ENCODE measurements around the gene GORASP2. TPM values are rescaled to one million over a fixed set of nuclear protein-coding genes. Genes with fewer than 3 reads are reported as not detected.

GORASP2 gene
- total and polyA plus RNA-seq, 2 experiments from 2014 or later, result 44.5 to 45.2 TPM

DNA sequence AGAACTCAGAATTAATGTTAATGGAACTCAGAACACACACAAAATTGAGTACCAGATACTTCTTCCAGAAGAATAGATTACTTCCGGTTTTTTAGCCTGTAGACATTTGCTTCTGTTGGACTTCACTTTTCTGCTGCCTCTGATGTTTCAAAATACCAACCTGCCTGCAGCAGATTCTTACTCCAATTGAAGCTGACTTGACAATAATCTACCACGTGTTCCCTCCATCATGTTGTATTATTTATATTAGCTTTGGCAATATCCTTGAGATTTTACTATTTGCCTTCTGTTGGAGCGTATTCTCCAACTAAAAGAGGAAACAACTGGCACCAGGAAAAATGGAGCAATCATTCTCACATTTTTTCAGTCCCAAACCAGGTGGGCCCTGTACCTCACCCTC, 3.1 kb upstream of the GORASP2 start:
- Mint-ChIP-seq H3K9me3 (peaks cover 60% of the 10 kb centered on the region), H3K27me3 (ENCODE audit: insufficient read depth, low read depth, poor library complexity) (peaks cover 20% of the 10 kb centered on the region), H3K27ac (no peak overlapping the region), H3K36me3 (ENCODE audit: low read depth) (peaks cover 58% of the 10 kb centered on the region), H3K4me1 (peaks cover 13% of the 10 kb centered on the region), H3K4me3 (no peak overlapping the region)
- DNase-seq (ENCODE audit: low spot score) (no peak), ATAC-seq (no peak)
- no peaks in the 10 kb centered on the region for H3K27me3 ChIP-seq (ENCODE audit: insufficient read depth)
- peaks cover 12% of the 10 kb centered on the region; the same call in 1 of the 2 replicates for H3K9me2 ChIP-seq (ENCODE audit: insufficient read depth)
- H3K4me3 ChIP-seq, result no peak overlapping the region
- peaks cover 3% of the 10 kb centered on the region for H4K20me1 ChIP-seq (replicated peaks; ENCODE audit: insufficient read depth)
- H3K79me2 ChIP-seq (replicated peaks; ENCODE audit: insufficient read depth), result peaks cover 15% of the 10 kb centered on the region
- H3K36me3 ChIP-seq (ENCODE audit: insufficient read depth), result no peaks in the 10 kb centered on the region
- TF ChIP-seq EZH2 (IDR thresholded peaks at IDR 0.05; ENCODE audit: low read depth, unreplicated experiment), result no peak
- TF ChIP-seq POLR2AphosphoS5 (IDR thresholded peaks at IDR 0.05; ENCODE audit: low read depth), result no peak
- no peak for TF ChIP-seq ZNF331 (CRISPR knock-in tag; IDR thresholded peaks at IDR 0.05; ENCODE audit: low read depth)
- TF ChIP-seq, protein P1, sequence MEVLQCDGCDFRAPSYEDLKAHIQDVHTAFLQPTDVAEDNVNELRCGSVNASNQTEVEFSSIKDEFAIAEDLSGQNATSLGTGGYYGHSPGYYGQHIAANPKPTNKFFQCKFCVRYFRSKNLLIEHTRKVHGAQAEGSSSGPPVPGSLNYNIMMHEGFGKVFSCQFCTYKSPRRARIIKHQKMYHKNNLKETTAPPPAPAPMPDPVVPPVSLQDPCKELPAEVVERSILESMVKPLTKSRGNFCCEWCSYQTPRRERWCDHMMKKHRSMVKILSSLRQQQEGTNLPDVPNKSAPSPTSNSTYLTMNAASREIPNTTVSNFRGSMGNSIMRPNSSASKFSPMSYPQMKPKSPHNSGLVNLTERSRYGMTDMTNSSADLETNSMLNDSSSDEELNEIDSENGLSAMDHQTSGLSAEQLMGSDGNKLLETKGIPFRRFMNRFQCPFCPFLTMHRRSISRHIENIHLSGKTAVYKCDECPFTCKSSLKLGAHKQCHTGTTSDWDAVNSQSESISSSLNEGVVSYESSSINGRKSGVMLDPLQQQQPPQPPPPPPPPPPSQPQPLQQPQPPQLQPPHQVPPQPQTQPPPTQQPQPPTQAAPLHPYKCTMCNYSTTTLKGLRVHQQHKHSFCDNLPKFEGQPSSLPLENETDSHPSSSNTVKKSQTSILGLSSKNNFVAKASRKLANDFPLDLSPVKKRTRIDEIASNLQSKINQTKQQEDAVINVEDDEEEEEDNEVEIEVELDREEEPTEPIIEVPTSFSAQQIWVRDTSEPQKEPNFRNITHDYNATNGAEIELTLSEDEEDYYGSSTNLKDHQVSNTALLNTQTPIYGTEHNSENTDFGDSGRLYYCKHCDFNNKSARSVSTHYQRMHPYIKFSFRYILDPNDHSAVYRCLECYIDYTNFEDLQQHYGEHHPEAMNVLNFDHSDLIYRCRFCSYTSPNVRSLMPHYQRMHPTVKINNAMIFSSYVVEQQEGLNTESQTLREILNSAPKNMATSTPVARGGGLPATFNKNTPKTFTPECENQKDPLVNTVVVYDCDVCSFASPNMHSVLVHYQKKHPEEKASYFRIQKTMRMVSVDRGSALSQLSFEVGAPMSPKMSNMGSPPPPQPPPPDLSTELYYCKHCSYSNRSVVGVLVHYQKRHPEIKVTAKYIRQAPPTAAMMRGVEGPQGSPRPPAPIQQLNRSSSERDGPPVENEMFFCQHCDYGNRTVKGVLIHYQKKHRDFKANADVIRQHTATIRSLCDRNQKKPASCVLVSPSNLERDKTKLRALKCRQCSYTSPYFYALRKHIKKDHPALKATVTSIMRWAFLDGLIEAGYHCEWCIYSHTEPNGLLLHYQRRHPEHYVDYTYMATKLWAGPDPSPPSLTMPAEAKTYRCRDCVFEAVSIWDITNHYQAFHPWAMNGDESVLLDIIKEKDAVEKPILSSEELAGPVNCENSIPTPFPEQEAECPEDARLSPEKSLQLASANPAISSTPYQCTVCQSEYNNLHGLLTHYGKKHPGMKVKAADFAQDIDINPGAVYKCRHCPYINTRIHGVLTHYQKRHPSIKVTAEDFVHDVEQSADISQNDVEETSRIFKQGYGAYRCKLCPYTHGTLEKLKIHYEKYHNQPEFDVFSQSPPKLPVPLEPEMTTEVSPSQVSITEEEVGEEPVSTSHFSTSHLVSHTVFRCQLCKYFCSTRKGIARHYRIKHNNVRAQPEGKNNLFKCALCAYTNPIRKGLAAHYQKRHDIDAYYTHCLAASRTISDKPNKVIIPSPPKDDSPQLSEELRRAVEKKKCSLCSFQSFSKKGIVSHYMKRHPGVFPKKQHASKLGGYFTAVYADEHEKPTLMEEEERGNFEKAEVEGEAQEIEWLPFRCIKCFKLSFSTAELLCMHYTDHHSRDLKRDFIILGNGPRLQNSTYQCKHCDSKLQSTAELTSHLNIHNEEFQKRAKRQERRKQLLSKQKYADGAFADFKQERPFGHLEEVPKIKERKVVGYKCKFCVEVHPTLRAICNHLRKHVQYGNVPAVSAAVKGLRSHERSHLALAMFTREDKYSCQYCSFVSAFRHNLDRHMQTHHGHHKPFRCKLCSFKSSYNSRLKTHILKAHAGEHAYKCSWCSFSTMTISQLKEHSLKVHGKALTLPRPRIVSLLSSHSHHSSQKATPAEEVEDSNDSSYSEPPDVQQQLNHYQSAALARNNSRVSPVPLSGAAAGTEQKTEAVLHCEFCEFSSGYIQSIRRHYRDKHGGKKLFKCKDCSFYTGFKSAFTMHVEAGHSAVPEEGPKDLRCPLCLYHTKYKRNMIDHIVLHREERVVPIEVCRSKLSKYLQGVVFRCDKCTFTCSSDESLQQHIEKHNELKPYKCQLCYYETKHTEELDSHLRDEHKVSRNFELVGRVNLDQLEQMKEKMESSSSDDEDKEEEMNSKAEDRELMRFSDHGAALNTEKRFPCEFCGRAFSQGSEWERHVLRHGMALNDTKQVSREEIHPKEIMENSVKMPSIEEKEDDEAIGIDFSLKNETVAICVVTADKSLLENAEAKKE (CRISPR knock-in tag; IDR thresholded peaks at IDR 0.05), result no peak
- TF ChIP-seq EZH2phosphoT487 (IDR thresholded peaks at IDR 0.05; ENCODE audit: unreplicated experiment), result no peak
- TF ChIP-seq STAT1 (IDR thresholded peaks at IDR 0.05; ENCODE audit: unreplicated experiment), result no peak
- TF ChIP-seq, protein P2, sequence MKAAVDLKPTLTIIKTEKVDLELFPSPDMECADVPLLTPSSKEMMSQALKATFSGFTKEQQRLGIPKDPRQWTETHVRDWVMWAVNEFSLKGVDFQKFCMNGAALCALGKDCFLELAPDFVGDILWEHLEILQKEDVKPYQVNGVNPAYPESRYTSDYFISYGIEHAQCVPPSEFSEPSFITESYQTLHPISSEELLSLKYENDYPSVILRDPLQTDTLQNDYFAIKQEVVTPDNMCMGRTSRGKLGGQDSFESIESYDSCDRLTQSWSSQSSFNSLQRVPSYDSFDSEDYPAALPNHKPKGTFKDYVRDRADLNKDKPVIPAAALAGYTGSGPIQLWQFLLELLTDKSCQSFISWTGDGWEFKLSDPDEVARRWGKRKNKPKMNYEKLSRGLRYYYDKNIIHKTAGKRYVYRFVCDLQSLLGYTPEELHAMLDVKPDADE (IDR thresholded peaks at IDR 0.05), result no peak
- no peak for TF ChIP-seq JUNB (IDR thresholded peaks at IDR 0.05; ENCODE audit: unreplicated experiment)
- TF ChIP-seq CREB1 (CRISPR knock-in tag; IDR thresholded peaks at IDR 0.05; ENCODE audit: low read depth), result no peak
- no peak for TF ChIP-seq NANOG (IDR thresholded peaks at IDR 0.05; ENCODE audit: borderline replicate concordance)
- TF ChIP-seq ZNF114 (CRISPR knock-in tag; IDR thresholded peaks at IDR 0.05), result no peak
- no peak overlapping the region for H3K27ac ChIP-seq (ENCODE audit: low read depth)
- H3K4me1 ChIP-seq (ENCODE audit: insufficient read depth), result peaks cover 7% of the 10 kb centered on the region
- H3K4me2 ChIP-seq, result no peak overlapping the region
- H3F3A ChIP-seq (replicated peaks; ENCODE audit: low read depth), result peaks cover 13% of the 10 kb centered on the region; the same call in 1 of the 2 replicates
- no peak overlapping the region for H2AFZ ChIP-seq
